Measurements from ENCODE around the gene ZFAND2A.
A peak's percentile ranks its signal among the peaks of the same experiment; 100 is the strongest.

ZFAND2A gene

GRCh38 chr7:1193593-1194424 lies 33.8 kb upstream of the ZFAND2A start:
- peak; percentile 66 for TF ChIP-seq CTCF (IDR thresholded peaks at IDR 0.05; ENCODE audit: low read length)
- no peak for TF ChIP-seq EZH2 (IDR thresholded peaks at IDR 0.05; ENCODE audit: borderline replicate concordance, low read length)
- Histone ChIP-seq H3K4me3 (ENCODE audit: low read depth, low read length, poor library complexity, severe bottlenecking) (no peak overlapping the region), H4K20me1 (ENCODE audit: insufficient read depth, low read length) (no peaks in the 10 kb centered on the region), H3F3A (ENCODE audit: insufficient read depth, low read length) (no peaks in the 10 kb centered on the region), H3K4me2 (ENCODE audit: low read length) (no peak overlapping the region), H2AFZ (ENCODE audit: low read length) (no peak overlapping the region), H3K27me3 (ENCODE audit: insufficient read depth, low read length) (peaks cover 7% of the 10 kb centered on the region; the same call in 1 of the 2 replicates), H3K79me2 (ENCODE audit: insufficient read depth, low read length) (no peaks in the 10 kb centered on the region), H3K9ac (ENCODE audit: low read length) (no peak overlapping the region), H3K9me3 (ENCODE audit: low read length) (no peaks in the 10 kb centered on the region), H3K36me3 (ENCODE audit: insufficient read depth, low read length) (no peaks in the 10 kb centered on the region; the same call in 1 of the 2 replicates), H3K4me1 (ENCODE audit: insufficient read depth, low read length, severe bottlenecking) (no peaks in the 10 kb centered on the region), H3K9me2 (ENCODE audit: low read depth, low read length) (no peaks in the 10 kb centered on the region), H3K27ac (ENCODE audit: low read depth, low read length, poor library complexity, severe bottlenecking) (no peak overlapping the region)

- Histone ChIP-seq H3K4me1 (ENCODE audit: insufficient read depth, low read length, severe bottlenecking) (no peaks in the 10 kb centered on the region), H4K20me1 (ENCODE audit: insufficient read depth, low read length) (no peaks in the 10 kb centered on the region), H2AFZ (ENCODE audit: low read length) (no peak overlapping the region), H3K9me2 (ENCODE audit: low read depth, low read length) (no peaks in the 10 kb centered on the region), H3K79me2 (ENCODE audit: insufficient read depth, low read length) (no peaks in the 10 kb centered on the region), H3K9me3 (ENCODE audit: low read length) (no peaks in the 10 kb centered on the region), H3K27ac (ENCODE audit: low read depth, low read length, poor library complexity, severe bottlenecking) (no peak overlapping the region), H3K4me3 (ENCODE audit: low read depth, low read length, poor library complexity, severe bottlenecking) (no peak overlapping the region), H3K9ac (ENCODE audit: low read length) (no peak overlapping the region), H3F3A (ENCODE audit: insufficient read depth, low read length) (no peaks in the 10 kb centered on the region), H3K4me2 (ENCODE audit: low read length) (no peak overlapping the region), H3K36me3 (ENCODE audit: insufficient read depth, low read length) (no peaks in the 10 kb centered on the region; the same call in 1 of the 2 replicates), H3K27me3 (ENCODE audit: insufficient read depth, low read length) (peaks cover 7% of the 10 kb centered on the region; the same call in 1 of the 2 replicates)
- TF ChIP-seq CTCF (IDR thresholded peaks at IDR 0.05; ENCODE audit: low read length) (no peak), EZH2 (IDR thresholded peaks at IDR 0.05; ENCODE audit: borderline replicate concordance, low read length) (no peak)
Measured at GRCh38 chr7:1192171-1192676, 32.2 kb upstream of the ZFAND2A start.

- no peaks in the 10 kb centered on the region for H3K4me1 ChIP-seq (ENCODE audit: insufficient read depth, low read length, severe bottlenecking)
- no peak overlapping the region for H3K9ac ChIP-seq (ENCODE audit: low read length)
- H3K36me3 ChIP-seq (ENCODE audit: insufficient read depth, low read length): no peaks in the 10 kb centered on the region; the same call in 1 of the 2 replicates
- TF ChIP-seq EZH2 (IDR thresholded peaks at IDR 0.05; ENCODE audit: borderline replicate concordance, low read length) (no peak), CTCF (IDR thresholded peaks at IDR 0.05; ENCODE audit: low read length) (no peak)
- no peaks in the 10 kb centered on the region for H3K79me2 ChIP-seq (ENCODE audit: insufficient read depth, low read length)
- no peaks in the 10 kb centered on the region for H3K9me3 ChIP-seq (ENCODE audit: low read length)
- no peaks in the 10 kb centered on the region for H4K20me1 ChIP-seq (ENCODE audit: insufficient read depth, low read length)
- H2AFZ ChIP-seq (ENCODE audit: low read length): no peak overlapping the region
- H3K4me2 ChIP-seq (ENCODE audit: low read length): no peak overlapping the region
- H3F3A ChIP-seq (ENCODE audit: insufficient read depth, low read length): no peaks in the 10 kb centered on the region
- no peak overlapping the region for H3K27ac ChIP-seq (ENCODE audit: low read depth, low read length, poor library complexity, severe bottlenecking)
- peaks cover 10% of the 10 kb centered on the region; the same call in 1 of the 2 replicates for H3K27me3 ChIP-seq (ENCODE audit: insufficient read depth, low read length)
- no peak overlapping the region for H3K4me3 ChIP-seq (ENCODE audit: low read depth, low read length, poor library complexity, severe bottlenecking)
- no peaks in the 10 kb centered on the region for H3K9me2 ChIP-seq (ENCODE audit: low read depth, low read length)
Measured at GRCh38 chr7:1189986-1190772, 30.2 kb upstream of the ZFAND2A start.

All from OCI-LY1 (cell line).